SH-SY5Y (cell line): ENCODE data around the gene FATE1.

ENCODE experiments used
- GATA2 ChIP-seq: IDR thresholded peaks from 2 replicates; pipeline ENCODE4 v1.6.1; 2011; ENCODE audit warnings: mild to moderate bottlenecking, low read depth, low read length
- GATA3 ChIP-seq: IDR thresholded peaks from 2 replicates; pipeline ENCODE4 v1.6.1; 2011; ENCODE audit warnings: low read depth, mild to moderate bottlenecking, low read length, moderate library complexity

- TF ChIP-seq GATA2 (no peak), GATA3 (no peak)
Measured at GRCh38 chrX:151727346-151727745, 11.5 kb downstream of the FATE1 start.
